ENCODE results near the gene KBTBD12. TPM values are rescaled to one million over a fixed set of nuclear protein-coding genes. Genes with fewer than 3 reads are reported as not detected.

KBTBD12 gene
- total RNA-seq, 4 donors from 2014 or later: under 0.01 to 0.87 (median 0.30) TPM; not detected in 1

- Histone ChIP-seq H3K4me1 (peaks cover 0 to 16% (median 0%) of the 10 kb centered on the region in 4 donors), H3K27ac (no peak overlapping the region), H3K36me3 (no peaks in the 10 kb centered on the region), H3K4me3 (no peak overlapping the region), H3K27me3 (peaks cover 0 to 27% of the 10 kb centered on the region in 2 donors), H3K9me3 (no peaks in the 10 kb centered on the region)
- 87 to 94% methylated on average over 12 of the region's 12 CpGs for WGBS, 2 donors
- TF ChIP-seq POLR2A (IDR thresholded peaks at IDR 0.05) (no peak), EP300 (IDR thresholded peaks at IDR 0.05) (peak in 1 of 2 donors; percentile 72), CTCF (IDR thresholded peaks at IDR 0.05) (no peak)
- no peak for DNase-seq (ENCODE audit: low spot score in 2 of 2)
Observed at GRCh38 chr3:128009952-128010846, 95.2 kb downstream of the KBTBD12 start.

GRCh38 chr3:128011140-128011539 lies 96.1 kb downstream of the KBTBD12 start:
- H3K36me3 ChIP-seq: no peaks in the 10 kb centered on the region
- H3K27ac ChIP-seq: no peak overlapping the region
- no peak overlapping the region for H3K4me3 ChIP-seq
- H3K27me3 ChIP-seq: peaks cover 0 to 19% of the 10 kb centered on the region in 2 donors
- no peak for DNase-seq (ENCODE audit: low spot score in 2 of 2)
- 5 to 16% methylated on average over 9 to 12 of the region's 12 CpGs for WGBS, 2 donors
- no peak for TF ChIP-seq EP300 (IDR thresholded peaks at IDR 0.05)
- no peak for TF ChIP-seq CTCF (IDR thresholded peaks at IDR 0.05)
- TF ChIP-seq POLR2A (IDR thresholded peaks at IDR 0.05): no peak
- H3K4me1 ChIP-seq: peaks cover 0 to 13% (median 0%) of the 10 kb centered on the region in 4 donors
- H3K9me3 ChIP-seq: no peaks in the 10 kb centered on the region

- Histone ChIP-seq H3K27me3 (peaks cover 0 to 11% of the 10 kb centered on the region in 2 donors), H3K36me3 (no peaks in the 10 kb centered on the region), H3K9me3 (no peaks in the 10 kb centered on the region), H3K4me3 (no peak overlapping the region), H3K4me1 (peaks cover 0 to 4% (median 0%) of the 10 kb centered on the region in 4 donors), H3K27ac (no peak overlapping the region)
- TF ChIP-seq CTCF (IDR thresholded peaks at IDR 0.05): no peak
- TF ChIP-seq EP300 (IDR thresholded peaks at IDR 0.05): no peak
- no peak for TF ChIP-seq POLR2A (IDR thresholded peaks at IDR 0.05)
- DNase-seq (ENCODE audit: low spot score in 2 of 2): no peak
- 92 to 93% methylated on average over 14 of the region's 14 CpGs for WGBS, 2 donors
Observed at GRCh38 chr3:128012050-128012449, 97.0 kb downstream of the KBTBD12 start.

- TF ChIP-seq POLR2A (IDR thresholded peaks at IDR 0.05): no peak
- no peak for TF ChIP-seq CTCF (IDR thresholded peaks at IDR 0.05)
- no peak for TF ChIP-seq EP300 (IDR thresholded peaks at IDR 0.05)
- Histone ChIP-seq H3K27ac (no peak overlapping the region), H3K9me3 (no peaks in the 10 kb centered on the region), H3K4me1 (no peaks in the 10 kb centered on the region), H3K36me3 (no peaks in the 10 kb centered on the region), H3K27me3 (peaks cover 0 to 4% of the 10 kb centered on the region in 2 donors), H3K4me3 (no peak overlapping the region)
- DNase-seq (ENCODE audit: low spot score in 2 of 2): no peak
- WGBS, 2 donors: 88 to 89% methylated on average over 3 of the region's 3 CpGs
Observed at GRCh38 chr3:128014548-128014947, 99.5 kb downstream of the KBTBD12 start.

GRCh38 chr3:128016502-128016901 lies 101.5 kb downstream of the KBTBD12 start:
- DNase-seq (ENCODE audit: low spot score in 2 of 2): no peak
- WGBS, 2 donors: 88 to 91% methylated on average over 1 of the region's 1 CpG
- TF ChIP-seq POLR2A (IDR thresholded peaks at IDR 0.05): no peak
- TF ChIP-seq CTCF (IDR thresholded peaks at IDR 0.05): no peak
- TF ChIP-seq EP300 (IDR thresholded peaks at IDR 0.05): no peak

More at GRCh38 chr3:128016502-128016901, 101.5 kb downstream of the KBTBD12 start:
- no peak overlapping the region for H3K27ac ChIP-seq
- peaks cover 0 to 3% of the 10 kb centered on the region in 2 donors for H3K27me3 ChIP-seq
- H3K4me1 ChIP-seq: no peaks in the 10 kb centered on the region
- no peaks in the 10 kb centered on the region for H3K36me3 ChIP-seq
- no peak overlapping the region for H3K4me3 ChIP-seq
- H3K9me3 ChIP-seq: no peaks in the 10 kb centered on the region

Data from tibial nerve (tissue), 4 donors.